HG02623 (cell line): ENCODE measurements around the gene TIMM23B.
"Not testable (repeated sequence)": the region's sequence is repeated elsewhere in the genome, so short reads cannot be mapped to it uniquely, and the experiment has no call there.

Experiments
- ATAC-seq: cut with Tn5 transposase; IDR thresholded peaks from one replicate; pipeline ENCODE4 v1.9.1; 2021; ENCODE audit warnings: moderate library complexity; ENCODE audit not compliant: unreplicated experiment

TIMM23B gene

GRCh38 chr10:49972094-49972493, 30.2 kb downstream of the TIMM23B start:
- ATAC-seq: not testable (repeated sequence)

GRCh38 chr10:49977756-49978155, 35.9 kb downstream of the TIMM23B start:
- not testable (repeated sequence) for ATAC-seq

- not testable (repeated sequence) for ATAC-seq
Measured at GRCh38 chr10:49987207-49987606, 45.4 kb downstream of the TIMM23B start.

- not testable (repeated sequence) for ATAC-seq
Measured at GRCh38 chr10:49988376-49988775, 46.5 kb downstream of the TIMM23B start, which contains the start of gene AGAP6. TSS of gene AGAP6 (plus strand) at chr10:49988406. CDS start at chr10:49988716, 310 bp downstream.

- ATAC-seq: not testable (repeated sequence)
Measured at GRCh38 chr10:49995321-49995720, 53.5 kb downstream of the TIMM23B start.

GRCh38 chr10:50014024-50014423, 72.2 kb downstream of the TIMM23B start:
- ATAC-seq: not testable (repeated sequence)

GRCh38 chr10:50015596-50016220, 73.9 kb downstream of the TIMM23B start:
- not testable (repeated sequence) for ATAC-seq

GRCh38 chr10:50016926-50017325, 75.1 kb downstream of the TIMM23B start:
- not testable (repeated sequence) for ATAC-seq

GRCh38 chr10:50017646-50018045, 75.8 kb downstream of the TIMM23B start:
- ATAC-seq: not testable (repeated sequence)

- not testable (repeated sequence) for ATAC-seq
Measured at GRCh38 chr10:50019279-50019678, 77.4 kb downstream of the TIMM23B start.

GRCh38 chr10:50020451-50021024, 78.7 kb downstream of the TIMM23B start:
- not testable (repeated sequence) for ATAC-seq

- no peak for ATAC-seq
Measured at GRCh38 chr10:50021646-50022045, 79.8 kb downstream of the TIMM23B start.
